OCI-LY3 (cell line): ENCODE data around the gene DDX39A.
"Not testable (repeated sequence)": the region's sequence is repeated elsewhere in the genome, so short reads cannot be mapped to it uniquely, and the experiment has no call there.

Experiments
- H2AFZ ChIP-seq: fragments of 200-600, 300-600 bp; shearing (Covaris generic); 2 replicates; pipeline ENCODE4 v1.6.0; 2014; ENCODE audit warnings: antibody characterized with exemption, low read depth, low read length
- H3K27ac ChIP-seq: fragments of 200-600, 300-600 bp; sonication (generic); 2 replicates; pipeline ENCODE4 v1.5.1; 2014; ENCODE audit warnings: mild to moderate bottlenecking, low read length, moderate library complexity, mixed read lengths
- H3K27me3 ChIP-seq: fragments of 200-600, 300-600 bp; sonication (generic); 2 replicates; pipeline ENCODE4 v1.6.1; 2014; ENCODE audit warnings: low read depth, low read length, mixed read lengths
- H3K36me3 ChIP-seq: fragments of 200-600, 300-600 bp; sonication (generic); replicated peaks from 2 replicates; pipeline ENCODE3; 2014; ENCODE audit warnings: low read depth, low read length, mixed read lengths
- H3K4me1 ChIP-seq: fragments of 300-600, 200-600 bp; sonication (generic); 2 replicates; pipeline ENCODE4 v1.6.1; 2014; ENCODE audit warnings: low read length, mixed read lengths
- H3K4me2 ChIP-seq: fragments of 200-600, 300-600 bp; sonication (generic); 2 replicates; pipeline ENCODE4 v1.6.1; 2014; ENCODE audit warnings: low read length, mixed read lengths
- H3K4me3 ChIP-seq: fragments of 300-600, 200-600 bp; sonication (generic); 2 replicates; pipeline ENCODE4 v1.5.1; 2014; ENCODE audit warnings: antibody characterized with exemption, mild to moderate bottlenecking, low read length, moderate library complexity
- H3K79me2 ChIP-seq: fragments of 300-600, 200-600 bp; shearing (Covaris generic); 2 replicates; pipeline ENCODE4 v1.6.1; 2014; ENCODE audit warnings: mild to moderate bottlenecking, low read length, mixed read lengths
- H3K9ac ChIP-seq: fragments of 300-600, 200-600 bp; shearing (Covaris generic); 2 replicates; pipeline ENCODE4 v1.6.0; 2014; ENCODE audit warnings: mild to moderate bottlenecking, low read length, moderate library complexity
- H3K9me3 ChIP-seq: fragments of 200-600, 300-600 bp; shearing (Covaris generic); 2 replicates; pipeline ENCODE4 v1.6.1; 2014; ENCODE audit warnings: low read length, mixed read lengths; ENCODE audit not compliant: insufficient read depth
- H4K20me1 ChIP-seq: fragments of 200-600, 300-600 bp; sonication (generic); 2 replicates; pipeline ENCODE4 v1.6.1; 2016; ENCODE audit warnings: low read length, mixed read lengths; ENCODE audit not compliant: insufficient read depth
- CTCF ChIP-seq: fragments of 200-600, 300-600 bp; sonication (generic); IDR thresholded peaks from 2 replicates; pipeline ENCODE4 v1.5.1; 2014; ENCODE audit warnings: antibody characterized with exemption, low read length, low read depth
- EZH2phosphoT487 ChIP-seq: fragments of 200-600 bp; shearing (Covaris generic); IDR thresholded peaks from 2 replicates; pipeline ENCODE4 v1.6.1; 2018; ENCODE audit warnings: antibody characterized with exemption, mixed run types, low read depth

The DDX39A gene

GRCh38 chr19:14378890-14379289 lies 40.3 kb downstream of the DDX39A start:
- Histone ChIP-seq H3K27ac (no peak overlapping the region), H3K79me2 (peaks cover 38% of the 10 kb centered on the region), H3K4me3 (no peak overlapping the region), H3K4me2 (no peak overlapping the region), H4K20me1 (no peaks in the 10 kb centered on the region), H3K4me1 (peaks cover 55% of the 10 kb centered on the region), H3K36me3 (no peaks in the 10 kb centered on the region), H3K9me3 (no peaks in the 10 kb centered on the region), H2AFZ (no peak overlapping the region), H3K27me3 (no peaks in the 10 kb centered on the region), H3K9ac (no peak overlapping the region)
- TF ChIP-seq CTCF = no peak

GRCh38 chr19:14377883-14378328 lies 41.2 kb downstream of the DDX39A start:
- H3K27ac ChIP-seq = no peak overlapping the region
- H3K27me3 ChIP-seq = no peaks in the 10 kb centered on the region
- H3K4me3 ChIP-seq = peak overlapping the region; percentile 59
- TF ChIP-seq EZH2phosphoT487 = no peak
- no peak for TF ChIP-seq CTCF
- H3K36me3 ChIP-seq = no peaks in the 10 kb centered on the region
- peak overlapping the region; percentile 56; the same call in 1 of the 2 replicates for H2AFZ ChIP-seq
- H3K4me2 ChIP-seq = peak overlapping the region; percentile 60
- peaks cover 45% of the 10 kb centered on the region for H3K4me1 ChIP-seq
- peaks cover 28% of the 10 kb centered on the region for H3K79me2 ChIP-seq
- H4K20me1 ChIP-seq = no peaks in the 10 kb centered on the region
- no peak overlapping the region; the same call in 1 of the 2 replicates for H3K9ac ChIP-seq
- no peaks in the 10 kb centered on the region for H3K9me3 ChIP-seq

GRCh38 chr19:14375582-14376291 lies 43.4 kb downstream of the DDX39A start:
- TF ChIP-seq CTCF (no peak), EZH2phosphoT487 (no peak)
- Histone ChIP-seq H3K27me3 (no peaks in the 10 kb centered on the region), H3K4me2 (peak overlapping the region; percentile 69), H3K27ac (peak overlapping the region; percentile 33), H3K9me3 (no peaks in the 10 kb centered on the region), H3K79me2 (peaks cover 6% of the 10 kb centered on the region), H3K4me3 (peak overlapping the region; percentile 38), H4K20me1 (no peaks in the 10 kb centered on the region), H3K4me1 (peaks cover 36% of the 10 kb centered on the region), H2AFZ (peak overlapping the region; percentile 75), H3K9ac (peak overlapping the region; percentile 44; the same call in 1 of the 2 replicates), H3K36me3 (no peaks in the 10 kb centered on the region)

- peaks cover 35% of the 10 kb centered on the region for H3K4me1 ChIP-seq
- no peaks in the 10 kb centered on the region for H3K9me3 ChIP-seq
- H3K4me2 ChIP-seq = peak overlapping the region; percentile 69
- H3K79me2 ChIP-seq = peaks cover under 1% of the 10 kb centered on the region; the same call in 1 of the 2 replicates
- H3K27ac ChIP-seq = peak overlapping the region; percentile 33
- no peaks in the 10 kb centered on the region for H3K27me3 ChIP-seq
- H3K9ac ChIP-seq = peak overlapping the region; percentile 44; the same call in 1 of the 2 replicates
- no peaks in the 10 kb centered on the region for H4K20me1 ChIP-seq
- peak overlapping the region; percentile 75 for H2AFZ ChIP-seq
- no peak for TF ChIP-seq CTCF
- no peak for TF ChIP-seq EZH2phosphoT487
- H3K4me3 ChIP-seq = peak overlapping the region; percentile 38
- no peaks in the 10 kb centered on the region for H3K36me3 ChIP-seq
Measured at GRCh38 chr19:14375055-14375581, 44.0 kb downstream of the DDX39A start.

- H4K20me1 ChIP-seq, H3K27ac ChIP-seq, H3K9ac ChIP-seq, H3K79me2 ChIP-seq, H3K36me3 ChIP-seq, H3K27me3 ChIP-seq, H2AFZ ChIP-seq, H3K4me2 ChIP-seq, H3K9me3 ChIP-seq, H3K4me3 ChIP-seq: not testable (repeated sequence)
- peaks cover 39% of the 10 kb centered on the region for H3K4me1 ChIP-seq
Measured at GRCh38 chr19:14374313-14374712, 44.8 kb downstream of the DDX39A start.

- not testable (repeated sequence) for H3K27ac ChIP-seq, H3K27me3 ChIP-seq, H3K4me3 ChIP-seq, H3K9me3 ChIP-seq, H3K79me2 ChIP-seq, H3K36me3 ChIP-seq, H3K9ac ChIP-seq, H2AFZ ChIP-seq, H4K20me1 ChIP-seq, H3K4me2 ChIP-seq
- peaks cover 42% of the 10 kb centered on the region for H3K4me1 ChIP-seq
Measured at GRCh38 chr19:14372384-14373077, 46.6 kb downstream of the DDX39A start.
